H1 (cell line): ENCODE measurements around the gene ACTR3C. TPM values are rescaled to one million over a fixed set of nuclear protein-coding genes. Genes with fewer than 3 reads are reported as not detected.

Experiments
- CTCF ChIA-PET: fragments of 300-600 bp; sonication (Branson Sonifier 250); formaldehyde crosslinking; loops from one replicate; lab custom pipeline; 2021; ENCODE audit not compliant: partially characterized antibody; lab: Charles Lee
- POLR2A ChIA-PET: fragments of 300-600 bp; sonication (Branson Sonifier 250); formaldehyde crosslinking; loops from one replicate; lab custom pipeline; 2021; ENCODE audit warnings: inconsistent platforms; ENCODE audit not compliant: partially characterized antibody; lab: Charles Lee
- DNase-seq, 2 experiments: peaks; one replicate each; pipeline versions ENCODE4 v3.0.0 to v3.0.0-alpha.2; 2010 to 2022; ENCODE audit warnings: low spot score in 2 of 2, low read depth in 1 of 2, mixed read lengths in 1 of 2
- FAIRE-seq: peaks from 2 replicates; lab custom pipeline; 2011; peaks lifted over from hg19 to GRCh38; lab: Jason Lieb, UNC
- H2AFZ ChIP-seq: 2 replicates; pipeline ENCODE4 v1.8.1; 2012; ENCODE audit warnings: low read length, inconsistent platforms
- H2AK5ac ChIP-seq: 2 replicates; pipeline ENCODE4 v1.6.1; 2013; ENCODE audit warnings: low read depth, low read length
- H2BK120ac ChIP-seq: replicated peaks from 2 replicates; pipeline ENCODE3; 2013; ENCODE audit warnings: low read depth, low read length, inconsistent platforms
- H2BK12ac ChIP-seq: 2 replicates; pipeline ENCODE4 v1.6.1; 2013; ENCODE audit warnings: low read depth, low read length
- H2BK15ac ChIP-seq: 2 replicates; pipeline ENCODE4 v1.6.1; 2013; ENCODE audit warnings: low read length
- H2BK20ac ChIP-seq: 2 replicates; pipeline ENCODE4 v1.6.1; 2013; ENCODE audit warnings: low read length
- H2BK5ac ChIP-seq: 2 replicates; pipeline ENCODE4 v1.6.1; 2013; ENCODE audit warnings: low read depth, low read length
- H3K14ac ChIP-seq: 2 replicates; pipeline ENCODE4 v1.6.1; 2013; ENCODE audit warnings: inconsistent platforms; ENCODE audit not compliant: insufficient read length
- H3K18ac ChIP-seq: 2 replicates; pipeline ENCODE4 v1.6.1; 2013; ENCODE audit warnings: low read length; ENCODE audit errors: extremely low read depth
- H3K23ac ChIP-seq: 2 replicates; pipeline ENCODE4 v1.6.1; 2013; ENCODE audit warnings: inconsistent platforms; ENCODE audit not compliant: insufficient read length
- H3K23me2 ChIP-seq: 2 replicates; pipeline ENCODE4 v1.6.1; 2013; ENCODE audit warnings: low read depth, low read length
- H3K27ac ChIP-seq: 2 replicates; pipeline ENCODE4 v1.6.1; 2011; ENCODE audit warnings: low read depth, low read length, inconsistent platforms
- H3K27me3 ChIP-seq, 4 experiments: replicated peaks in 1 of 4; 1 replicate in 1 of 4; 2 replicates in 3 of 4; pipeline versions ENCODE4 v1.6.1 to v1.8.1; 2011 to 2013; ENCODE audit warnings: low read length in 3 of 4, mild to moderate bottlenecking in 3 of 4, inconsistent platforms in 2 of 4, mixed read lengths in 2 of 4, moderate library complexity in 1 of 4; ENCODE audit not compliant: control insufficient read depth in 3 of 4, insufficient read depth in 3 of 4; ENCODE audit errors: extremely low read depth in 1 of 4
- H3K36me3 ChIP-seq, 4 experiments: 2 replicates each; pipeline versions ENCODE4 v1.6.1 to v1.8.1; 2011 to 2013; ENCODE audit warnings: mild to moderate bottlenecking in 4 of 4, low read length in 3 of 4, moderate library complexity in 2 of 4, control low read depth in 1 of 4, inconsistent platforms in 1 of 4; ENCODE audit not compliant: insufficient read depth in 4 of 4, control insufficient read depth in 2 of 4
- H3K4ac ChIP-seq: replicated peaks from 2 replicates; pipeline ENCODE3; 2013; ENCODE audit warnings: low read length, low read depth, mixed read lengths, inconsistent platforms; ENCODE audit not compliant: insufficient read length
- H3K4me1 ChIP-seq, 4 experiments: replicated peaks in 1 of 4; 1 replicate in 1 of 4; 2 replicates in 3 of 4; pipeline versions ENCODE4 v1.6.1 to v1.8.1; 2011 to 2013; ENCODE audit warnings: low read length in 3 of 4, inconsistent platforms in 2 of 4, mixed read lengths in 1 of 4; ENCODE audit not compliant: insufficient read depth in 4 of 4, control insufficient read depth in 3 of 4
- H3K4me2 ChIP-seq, 2 experiments: 2 replicates each; pipeline versions ENCODE4 v1.6.1 to v1.8.1; 2011 to 2013; ENCODE audit warnings: low read depth in 2 of 2, low read length in 2 of 2, control low read depth in 1 of 2, inconsistent platforms in 1 of 2, mild to moderate bottlenecking in 1 of 2; ENCODE audit not compliant: insufficient read depth in 1 of 2
- H3K4me3 ChIP-seq, 4 experiments: fragments of 200-600, 300-600 bp in 1 of 4; sonication (generic), shearing (Covaris generic), sonication (Bioruptor Twin) in 1 of 4; 2 replicates each; pipeline versions ENCODE4 v1.5.1 to v1.8.1; 2011 to 2016; ENCODE audit warnings: low read length in 4 of 4, low read depth in 3 of 4, control low read depth in 2 of 4, inconsistent platforms in 2 of 4, mild to moderate bottlenecking in 2 of 4, mixed read lengths in 1 of 4, moderate library complexity in 1 of 4; ENCODE audit not compliant: insufficient read depth in 2 of 4; ENCODE audit errors: extremely low read depth in 1 of 4
- H3K56ac ChIP-seq: replicated peaks from 2 replicates; pipeline ENCODE3; 2013; ENCODE audit warnings: low read depth, mild to moderate bottlenecking, mixed read lengths, low read length, inconsistent platforms; ENCODE audit not compliant: insufficient read length
- H3K79me1 ChIP-seq: 2 replicates; pipeline ENCODE4 v1.6.1; 2013; ENCODE audit warnings: low read depth, low read length, control low read depth
- H3K79me2 ChIP-seq, 2 experiments: 2 replicates each; pipeline versions ENCODE4 v1.6.1 to v1.8.1; 2012 to 2013; ENCODE audit warnings: low read length in 2 of 2, mild to moderate bottlenecking in 2 of 2, inconsistent platforms in 1 of 2; ENCODE audit not compliant: insufficient read depth in 2 of 2, control insufficient read depth in 1 of 2
- H3K9ac ChIP-seq, 4 experiments: replicated peaks in 1 of 4; 1 replicate in 1 of 4; 2 replicates in 3 of 4; pipeline versions ENCODE4 v1.6.1 to v1.8.1; 2011 to 2013; ENCODE audit warnings: low read depth in 3 of 4, low read length in 3 of 4, control low read depth in 2 of 4, mild to moderate bottlenecking in 2 of 4, moderate library complexity in 2 of 4, inconsistent platforms in 1 of 4; ENCODE audit errors: extremely low read depth in 1 of 4
- H3K9me3 ChIP-seq, 2 experiments: 2 replicates each; pipeline versions ENCODE4 v1.6.1 to v1.8.1; 2012 to 2013; ENCODE audit warnings: mild to moderate bottlenecking in 2 of 2, moderate library complexity in 2 of 2, control low read depth in 1 of 2, inconsistent platforms in 1 of 2, low read depth in 1 of 2, low read length in 1 of 2, mixed read lengths in 1 of 2; ENCODE audit not compliant: insufficient read depth in 2 of 2
- H4K20me1 ChIP-seq, 2 experiments: replicated peaks in 1 of 2; 2 replicates each; pipeline versions ENCODE3 to v1.8.1; 2011 to 2013; ENCODE audit warnings: inconsistent platforms in 2 of 2, low read length in 2 of 2, mild to moderate bottlenecking in 1 of 2; ENCODE audit not compliant: insufficient read depth in 2 of 2, control insufficient read depth in 1 of 2
- H4K5ac ChIP-seq: 2 replicates; pipeline ENCODE4 v1.6.1; 2013; ENCODE audit warnings: low read length, low read depth, mixed read lengths, inconsistent platforms; ENCODE audit not compliant: insufficient read length
- H4K8ac ChIP-seq: 2 replicates; pipeline ENCODE4 v1.8.0; 2013; ENCODE audit warnings: mild to moderate bottlenecking, moderate library complexity, low read length, inconsistent platforms; ENCODE audit not compliant: insufficient read depth; ENCODE audit errors: extremely low read depth
- H4K91ac ChIP-seq: replicated peaks from 2 replicates; pipeline ENCODE3; 2013; ENCODE audit warnings: low read length, mixed read lengths, inconsistent platforms; ENCODE audit not compliant: insufficient read length
- CBX8 ChIP-seq: fragments of 300-800, 300-1000 bp; sonication (generic); IDR thresholded peaks from 2 replicates; pipeline ENCODE4 v1.7.1; 2016; ENCODE audit warnings: low read depth, low read length, borderline replicate concordance
- CREB1 ChIP-seq: IDR thresholded peaks from 2 replicates; pipeline ENCODE4 v1.6.1; 2012; ENCODE audit warnings: inconsistent platforms
- EP300 ChIP-seq, 2 experiments: IDR thresholded peaks; 1 replicate in 1 of 2; 2 replicates in 1 of 2; pipeline ENCODE4 v1.6.1; 2011 to 2012; ENCODE audit warnings: low read depth in 2 of 2, low read length in 2 of 2, mild to moderate bottlenecking in 2 of 2, borderline replicate concordance in 1 of 2, inconsistent platforms in 1 of 2, moderate library complexity in 1 of 2
- FOSL1 ChIP-seq: IDR thresholded peaks from 2 replicates; pipeline ENCODE4 v1.6.1; 2011; ENCODE audit warnings: mild to moderate bottlenecking, low read depth, low read length, moderate library complexity; ENCODE audit not compliant: insufficient read depth
- KDM1A ChIP-seq: fragments of 200-600, 300-600 bp; sonication (generic); IDR thresholded peaks from 2 replicates; pipeline ENCODE4 v1.7.1; 2016; ENCODE audit warnings: mild to moderate bottlenecking, low read length, borderline replicate concordance
- POU5F1 ChIP-seq: IDR thresholded peaks from 2 replicates; pipeline ENCODE4 v1.6.1; 2011; ENCODE audit warnings: low read depth, mild to moderate bottlenecking, low read length, moderate library complexity
- RFX5 ChIP-seq: IDR thresholded peaks from 2 replicates; pipeline ENCODE4 v1.6.1; 2011; ENCODE audit warnings: low read depth, low read length, improper control_type of control experiment, borderline replicate concordance
- RNF2 ChIP-seq: fragments of 200-900, 300-1000 bp; sonication (generic); IDR thresholded peaks from 2 replicates; pipeline ENCODE4 v1.7.1; 2016; ENCODE audit warnings: borderline replicate concordance, low read depth, mild to moderate bottlenecking, antibody characterized with exemption, low read length; ENCODE audit not compliant: poor library complexity, severe bottlenecking; ENCODE audit errors: missing control alignments
- TAF1 ChIP-seq: IDR thresholded peaks from 2 replicates; pipeline ENCODE4 v1.6.1; 2011; ENCODE audit warnings: mild to moderate bottlenecking, low read depth, low read length
- YY1 ChIP-seq: IDR thresholded peaks from 2 replicates; pipeline ENCODE4 v1.6.1; 2011; ENCODE audit warnings: low read depth, mild to moderate bottlenecking, low read length
- WGBS, 2 experiments: shearing (Covaris generic) in 1 of 2; methylation state at CpG; one replicate each; pipeline versions ENCODE4 v1.1.6 to v1.1.7; 2013 to 2015; ENCODE audit warnings: low lambda C conversion rate in 2 of 2, mixed read lengths in 2 of 2, inconsistent platforms in 1 of 2, low coverage in 1 of 2, missing lambda C conversion rate in 1 of 2; ENCODE audit not compliant: insufficient replicate concordance in 2 of 2, insufficient coverage in 1 of 2, insufficient read length in 1 of 2; ENCODE audit errors: extremely low coverage in 1 of 2, missing lambda C conversion rate in 1 of 2; 5-methylcytosine and 5-hydroxymethylcytosine counted together
- polyA plus RNA-seq, 7 experiments: library from polyadenylated mRNA; depleted of rRNA in 3 of 7; stranded (reverse) in 5 of 7; unstranded in 2 of 7; fragments of >200 nt in 5 of 7; fragments of 200-250 nt in 2 of 7; gene quantifications; 1 replicate in 5 of 7; 2 replicates in 1 of 7; 4 replicates in 1 of 7; pipeline versions ENCODE4 v1.2.1 to v1.2.3, GENCODE V29; 2011 to 2013; ENCODE audit warnings: missing spikeins in 2 of 7, mixed read lengths in 2 of 7
- total RNA-seq: library from RNA; stranded (reverse); fragmentation: NEBNext Ultra II Directional; extraction: Animal tissue kit (Norgen Biotek cat#: 25700); gene quantifications from 2 replicates; pipeline ENCODE4 v1.2.1, GENCODE V29; 2021

Gene ACTR3C
- total and polyA plus RNA-seq, 2 of the 8 experiments (the other 6 are each of a cell fraction or from before 2014, with no cell fraction given): 1.5 TPM; not detected in 1

- H4K20me1 ChIP-seq: no peaks in the 10 kb centered on the region
- H2AFZ ChIP-seq: no peak overlapping the region
- H3K36me3 ChIP-seq: peaks cover 3 to 12% (median 6%) of the 10 kb centered on the region in 4 experiments; a peak in 6 of 8 replicates
- no peak for FAIRE-seq
- H4K91ac ChIP-seq: no peak overlapping the region
- H2BK15ac ChIP-seq: no peak overlapping the region
- H2BK12ac ChIP-seq: no peak overlapping the region
- CTCF ChIA-PET: interaction anchor here (0.6 to 1.9 kb wide), 8 partner anchors 9 to 80 kb away, joined by 3 to 8 read pairs (median 3); no protein-coding TSS in a partner anchor
- H3K79me2 ChIP-seq: peaks cover 0 to 15% of the 10 kb centered on the region in 2 experiments; a peak in 1 of 4 replicates
- peaks cover 2% of the 10 kb centered on the region; the same call in 1 of the 2 replicates for H3K79me1 ChIP-seq
- H3K56ac ChIP-seq: no peak overlapping the region
- H2BK20ac ChIP-seq: no peak overlapping the region
- H3K4me2 ChIP-seq: no peak overlapping the region
- no peak overlapping the region for H3K4me3 ChIP-seq
- no peak overlapping the region for H3K4ac ChIP-seq
- H2AK5ac ChIP-seq: no peak overlapping the region
- TF ChIP-seq CREB1 (no peak), POU5F1 (no peak), FOSL1 (no peak), RNF2 (no peak), KDM1A (no peak), TAF1 (no peak), CBX8 (no peak), YY1 (no peak), EP300 (IDR thresholded peaks at IDR 0.05; ENCODE audit: borderline replicate concordance in 1 of 2, low read depth in 2 of 2, low read length in 2 of 2) (no peak), RFX5 (no peak)
- DNase-seq: no peak
- peaks cover 14 to 31% (median 26%) of the 10 kb centered on the region in 4 experiments for H3K4me1 ChIP-seq
- no peak overlapping the region for H3K14ac ChIP-seq
- peaks cover 0 to 2% (median 0%) of the 10 kb centered on the region in 4 experiments; a peak in 3 of 7 replicates for H3K27me3 ChIP-seq
- no peak overlapping the region for H4K8ac ChIP-seq
- no peak overlapping the region for H2BK5ac ChIP-seq
- POLR2A ChIA-PET: interaction anchor here (1.4 to 2.8 kb wide), 2 partner anchors 10 to 76 kb away, joined by 4 to 12 read pairs; no protein-coding TSS in a partner anchor
- WGBS, 2 experiments: 93% methylated on average over 6 of the region's 6 CpGs; no CpG with 5 or more reads in 1 of the 2 experiments
- H3K9me3 ChIP-seq: no peaks in the 10 kb centered on the region
- no peak overlapping the region for H3K18ac ChIP-seq
- 0 out of 2 replicates have a peak, but pooled peaks cover 1% of the 10 kb centered on the region for H3K23me2 ChIP-seq
- no peak overlapping the region for H4K5ac ChIP-seq
- H2BK120ac ChIP-seq: no peak overlapping the region
- H3K9ac ChIP-seq: no peak overlapping the region
- H3K27ac ChIP-seq: no peak overlapping the region
- H3K23ac ChIP-seq: no peak overlapping the region
These were observed 2.6 kb upstream of the ACTR3C start for GRCh38 chr7:150325901-150326300.
